ENCODE measurements around the gene RSF1.

DNA sequence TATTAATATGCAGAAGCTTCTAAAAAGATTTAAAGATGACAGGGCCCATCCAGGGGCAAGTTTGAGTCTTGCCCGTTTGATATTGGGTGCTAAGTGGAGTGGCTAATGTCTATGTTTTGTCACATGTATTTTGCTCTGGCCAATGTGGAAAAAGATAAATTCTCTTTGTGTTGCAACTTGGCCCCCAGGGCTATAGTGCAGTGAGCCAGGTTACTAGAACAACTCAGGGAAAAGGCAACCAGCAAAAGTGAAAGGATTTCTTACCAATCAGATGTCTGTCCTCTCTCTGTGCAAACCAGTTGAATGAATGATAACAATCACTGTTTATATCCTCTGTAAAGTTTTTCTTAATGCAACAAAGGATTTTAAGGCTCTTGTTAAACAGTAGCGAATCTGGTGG lies 178.3 kb downstream of the RSF1 start:
- TF ChIP-seq CTCF (IDR thresholded peaks at IDR 0.05) = no peak
- no peak for TF ChIP-seq POLR2A (IDR thresholded peaks at IDR 0.05)
